ENCODE measurements around the gene PGAM2.

Gene PGAM2

GRCh38 chr7:44057181-44057848, 8.1 kb downstream of the PGAM2 start:
- TF ChIP-seq FOXP2 (optimal IDR thresholded peaks at IDR 0.05; ENCODE audit: borderline replicate concordance, extremely low read depth, extremely low read length, insufficient read depth) (no peak), TAF1 (IDR thresholded peaks at IDR 0.05; ENCODE audit: borderline replicate concordance, insufficient read depth, low read length) (no peak), REST (IDR thresholded peaks at IDR 0.05; ENCODE audit: insufficient read depth in 1 of 2, low read depth in 2 of 2, low read length in 2 of 2) (no peak), POLR2AphosphoS5 (IDR thresholded peaks at IDR 0.05; ENCODE audit: low read depth, low read length) (no peak), SIN3A (IDR thresholded peaks at IDR 0.05; ENCODE audit: borderline replicate concordance, insufficient read depth, low read length) (no peak)

GRCh38 chr7:44056681-44057080, 8.7 kb downstream of the PGAM2 start:
- TF ChIP-seq POLR2AphosphoS5 (IDR thresholded peaks at IDR 0.05; ENCODE audit: low read depth, low read length) = no peak
- TF ChIP-seq TAF1 (IDR thresholded peaks at IDR 0.05; ENCODE audit: borderline replicate concordance, insufficient read depth, low read length) = no peak
- no peak for TF ChIP-seq REST (IDR thresholded peaks at IDR 0.05; ENCODE audit: insufficient read depth in 1 of 2, low read depth in 2 of 2, low read length in 2 of 2)
- no peak for TF ChIP-seq SIN3A (IDR thresholded peaks at IDR 0.05; ENCODE audit: borderline replicate concordance, insufficient read depth, low read length)
- no peak for TF ChIP-seq FOXP2 (optimal IDR thresholded peaks at IDR 0.05; ENCODE audit: borderline replicate concordance, extremely low read depth, extremely low read length, insufficient read depth)

GRCh38 chr7:44052771-44053365, 12.5 kb downstream of the PGAM2 start:
- TF ChIP-seq POLR2AphosphoS5 (IDR thresholded peaks at IDR 0.05; ENCODE audit: low read depth, low read length) = no peak
- TF ChIP-seq TAF1 (IDR thresholded peaks at IDR 0.05; ENCODE audit: borderline replicate concordance, insufficient read depth, low read length) = no peak
- peak in 1 of 2 experiments; percentile 70; a peak in 2 of 4 replicates for TF ChIP-seq REST (IDR thresholded peaks at IDR 0.05; ENCODE audit: insufficient read depth in 1 of 2, low read depth in 2 of 2, low read length in 2 of 2)
- no peak for TF ChIP-seq FOXP2 (optimal IDR thresholded peaks at IDR 0.05; ENCODE audit: borderline replicate concordance, extremely low read depth, extremely low read length, insufficient read depth)
- no peak for TF ChIP-seq SIN3A (IDR thresholded peaks at IDR 0.05; ENCODE audit: borderline replicate concordance, insufficient read depth, low read length)

GRCh38 chr7:44051611-44052220, 13.7 kb downstream of the PGAM2 start:
- no peak for TF ChIP-seq SIN3A (IDR thresholded peaks at IDR 0.05; ENCODE audit: borderline replicate concordance, insufficient read depth, low read length)
- no peak for TF ChIP-seq FOXP2 (optimal IDR thresholded peaks at IDR 0.05; ENCODE audit: borderline replicate concordance, extremely low read depth, extremely low read length, insufficient read depth)
- TF ChIP-seq TAF1 (IDR thresholded peaks at IDR 0.05; ENCODE audit: borderline replicate concordance, insufficient read depth, low read length) = no peak
- TF ChIP-seq POLR2AphosphoS5 (IDR thresholded peaks at IDR 0.05; ENCODE audit: low read depth, low read length) = no peak
- TF ChIP-seq REST (IDR thresholded peaks at IDR 0.05; ENCODE audit: insufficient read depth in 1 of 2, low read depth in 2 of 2, low read length in 2 of 2) = no peak

Data from PFSK-1 (cell line).